HG03571 (cell line): ENCODE measurements around the gene AP4M1.
"Not testable (repeated sequence)": the region's sequence is repeated elsewhere in the genome, so short reads cannot be mapped to it uniquely, and the experiment has no call there.

Experiments used
- ATAC-seq: cut with Tn5 transposase; IDR thresholded peaks from one replicate; pipeline ENCODE4 v1.9.1; 2021; ENCODE audit not compliant: unreplicated experiment

The AP4M1 gene

DNA sequence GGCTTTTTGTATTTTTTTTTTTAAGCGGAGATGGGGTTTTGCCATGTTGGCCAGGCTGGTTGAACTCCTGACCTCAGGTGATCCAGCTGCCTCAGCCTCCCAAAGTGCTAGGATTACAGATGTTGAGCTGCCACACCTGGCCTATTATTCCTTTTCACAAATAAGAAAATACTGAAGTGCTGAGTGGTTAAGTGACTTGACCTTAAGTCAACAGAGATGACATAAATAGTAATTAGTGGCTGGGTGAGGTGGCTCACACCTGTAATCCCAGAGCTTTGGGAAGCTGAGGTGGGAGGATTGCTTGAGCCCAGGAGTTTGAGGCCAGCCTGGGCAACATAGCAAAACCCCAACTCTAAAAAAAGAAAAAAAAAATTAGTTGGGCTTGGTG lies 28.8 kb downstream of the AP4M1 start:
- ATAC-seq = not testable (repeated sequence)

DNA sequence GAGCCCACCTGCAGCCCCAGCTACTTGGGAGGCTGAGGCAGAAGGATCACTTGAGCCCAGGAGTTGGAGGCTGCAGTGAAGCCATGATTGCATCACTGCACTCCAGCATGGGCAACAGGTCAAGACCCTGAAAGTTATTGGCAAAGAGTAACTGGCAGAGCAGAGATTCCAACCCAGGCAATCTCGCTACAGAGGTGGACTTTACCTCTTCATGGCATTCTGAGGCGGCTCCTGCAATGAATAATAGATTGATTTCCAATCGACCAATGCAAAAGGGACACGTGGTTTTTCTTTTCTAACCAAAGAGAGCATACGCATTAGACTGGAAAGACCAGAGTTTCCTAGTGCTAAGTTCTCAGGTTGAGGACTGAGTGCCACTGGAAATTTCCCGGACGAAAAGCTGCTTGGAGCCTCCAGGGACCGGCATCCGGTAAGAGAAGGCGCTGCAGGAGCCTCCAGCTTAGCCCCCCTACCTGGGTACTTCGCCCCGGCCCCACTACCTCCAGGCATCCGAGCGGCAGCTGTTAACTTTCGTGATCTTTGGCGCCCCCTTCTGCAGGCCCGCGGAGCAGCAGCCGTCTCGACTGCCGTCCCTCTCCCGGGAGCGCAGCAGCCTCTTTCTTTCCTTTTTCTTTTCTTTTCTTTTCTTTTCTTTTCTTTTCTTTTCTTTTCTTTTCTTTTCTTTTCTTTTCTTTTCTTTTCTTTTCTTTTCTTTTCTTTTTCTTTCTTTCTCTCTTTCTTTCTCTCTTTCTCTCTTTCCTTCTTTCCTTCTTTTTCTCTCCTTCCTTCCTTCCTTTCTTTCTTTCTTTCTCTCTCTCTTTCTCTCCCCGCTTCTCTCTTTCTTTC lies 29.4 kb downstream of the AP4M1 start:
- no peak for ATAC-seq

DNA sequence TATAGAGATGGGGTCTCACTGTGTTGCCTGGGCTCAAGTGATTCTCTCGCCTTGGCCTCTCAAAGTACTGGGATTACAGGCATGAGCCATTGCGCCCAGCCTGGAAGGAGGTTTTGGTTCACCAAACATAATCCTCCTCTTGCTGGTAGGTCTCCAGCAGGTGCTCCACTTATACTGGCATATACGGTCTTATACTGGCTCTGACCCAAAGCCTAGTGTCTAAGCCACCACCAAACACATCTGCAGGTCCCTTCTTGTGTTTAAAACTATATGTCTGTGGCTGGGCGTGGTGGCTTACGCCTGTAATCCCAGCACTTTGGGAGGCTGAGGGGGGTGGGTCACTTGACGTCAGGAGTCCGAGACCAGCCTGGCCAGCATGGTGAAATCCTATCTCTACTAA lies 30.7 kb downstream of the AP4M1 start:
- ATAC-seq = no peak

DNA sequence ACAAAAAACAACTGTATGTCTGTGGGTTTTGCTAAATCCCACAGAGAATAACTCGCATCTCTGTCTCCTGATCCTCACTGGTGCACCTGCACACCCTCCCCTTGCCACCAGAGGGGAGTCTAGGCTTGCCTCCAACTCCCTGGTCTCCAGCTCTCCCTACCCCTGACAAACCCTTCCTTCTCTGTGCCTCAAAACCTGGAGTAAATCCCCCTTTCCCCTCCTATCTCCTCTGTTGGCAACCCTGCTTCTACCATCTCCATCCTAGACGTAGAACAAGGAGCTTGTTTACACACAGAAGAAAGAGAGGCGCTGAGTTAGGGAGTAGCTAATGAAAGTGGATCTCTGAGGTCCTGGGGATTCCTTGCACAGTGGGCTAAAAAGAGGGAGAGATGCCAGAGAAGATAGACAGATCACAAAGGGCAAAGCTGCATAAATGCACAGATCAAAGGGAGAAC lies 31.3 kb downstream of the AP4M1 start:
- ATAC-seq = no peak

DNA sequence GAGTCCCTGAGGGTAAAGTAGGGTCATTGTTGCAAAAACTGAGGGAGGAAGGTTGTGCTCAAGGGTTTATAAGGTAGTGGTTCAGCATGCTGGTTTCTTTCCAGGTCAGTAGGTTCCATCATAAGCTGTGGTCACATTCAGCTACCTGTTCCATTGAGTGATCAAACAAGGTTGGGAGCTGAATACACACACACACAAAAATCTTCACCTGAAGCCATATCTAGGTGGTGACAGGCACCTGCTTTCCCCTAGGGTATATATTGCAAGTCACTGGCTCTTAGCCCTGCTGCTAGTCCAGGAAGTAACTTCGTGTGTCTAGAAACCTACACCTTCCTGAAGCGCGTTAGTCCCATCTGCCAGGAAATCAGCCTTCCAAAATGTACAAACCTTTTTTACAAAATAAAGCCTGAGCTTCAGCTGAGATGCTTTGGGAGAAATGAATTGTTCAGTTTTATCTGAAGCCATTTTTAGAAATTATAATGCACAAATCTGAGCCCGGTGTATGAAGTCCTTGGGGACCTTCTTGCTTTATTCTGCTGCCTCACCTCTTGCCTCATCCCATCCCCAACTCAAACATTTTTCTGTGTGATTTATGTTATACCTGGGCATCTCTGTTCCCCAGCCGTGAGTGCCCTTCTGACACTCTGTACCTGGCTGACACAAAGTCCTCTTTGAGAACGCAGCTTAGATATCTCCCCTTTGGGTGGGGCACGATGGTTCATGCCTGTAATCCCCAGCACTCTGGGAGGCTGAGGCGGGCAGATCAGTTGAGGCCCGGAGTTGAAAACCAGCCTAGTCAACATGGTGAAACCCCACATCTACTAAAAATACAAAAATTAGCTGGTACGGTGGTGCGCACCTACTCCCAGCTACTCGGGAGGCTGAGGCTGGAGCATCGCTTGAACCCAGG lies 36.7 kb downstream of the AP4M1 start:
- ATAC-seq = no peak

DNA sequence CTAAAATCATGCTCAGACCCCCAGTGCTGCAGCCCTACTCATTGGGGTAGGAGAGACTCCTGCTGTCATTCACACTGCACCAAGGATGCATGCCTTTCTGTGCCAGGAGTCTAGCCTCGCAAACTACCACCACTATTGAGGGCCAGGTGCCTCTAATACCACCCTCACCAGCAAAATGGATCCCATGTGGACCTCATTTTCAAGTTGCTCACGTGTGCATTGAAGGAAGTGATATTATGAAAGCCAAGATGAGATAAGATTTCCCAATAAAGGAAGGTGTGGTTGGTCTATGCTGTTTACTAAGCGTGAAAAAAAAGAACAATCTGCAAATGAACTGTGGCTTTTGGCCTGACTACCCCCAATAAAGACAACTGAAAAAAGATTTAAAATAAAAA lies 40.1 kb downstream of the AP4M1 start:
- ATAC-seq = no peak

DNA sequence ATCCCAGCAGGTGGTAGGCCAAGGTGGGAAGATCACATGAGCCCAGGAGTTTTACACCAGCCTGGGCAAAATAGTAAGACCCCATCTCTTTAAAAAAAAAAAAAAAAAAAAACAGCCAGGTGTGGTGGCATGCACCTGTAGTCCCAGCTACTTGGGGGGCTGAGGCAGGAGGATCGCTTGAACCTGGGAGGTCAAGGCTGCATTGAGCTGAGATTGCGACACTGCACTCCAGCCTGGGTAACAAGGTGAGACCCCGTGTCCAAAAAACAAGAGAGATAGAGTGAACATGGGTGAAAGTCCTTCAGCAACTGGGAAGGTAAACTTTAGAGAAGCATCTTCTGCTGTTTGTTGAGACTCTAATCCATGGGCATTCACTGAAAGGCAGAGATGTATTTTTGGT lies 41.0 kb downstream of the AP4M1 start:
- no peak for ATAC-seq

DNA sequence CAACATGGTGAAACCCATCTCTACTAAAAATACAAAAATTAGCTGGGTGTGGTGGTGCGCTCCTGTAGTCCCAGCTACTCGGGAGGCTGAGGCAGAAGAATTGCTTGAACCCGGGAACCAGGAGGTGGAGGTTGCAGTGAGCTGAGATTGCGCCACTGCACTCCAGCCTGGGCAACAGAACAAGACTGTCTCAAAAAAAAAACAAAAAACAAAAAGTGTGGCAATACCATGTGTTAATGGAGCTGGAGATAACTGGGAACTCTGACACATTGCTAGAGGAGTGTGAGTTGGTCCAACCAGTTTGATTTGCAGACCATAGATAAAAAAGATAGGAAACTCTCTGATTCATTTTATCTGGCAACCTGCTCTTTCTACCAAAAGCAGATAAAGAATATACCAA lies 44.9 kb downstream of the AP4M1 start:
- ATAC-seq = not testable (repeated sequence)

DNA sequence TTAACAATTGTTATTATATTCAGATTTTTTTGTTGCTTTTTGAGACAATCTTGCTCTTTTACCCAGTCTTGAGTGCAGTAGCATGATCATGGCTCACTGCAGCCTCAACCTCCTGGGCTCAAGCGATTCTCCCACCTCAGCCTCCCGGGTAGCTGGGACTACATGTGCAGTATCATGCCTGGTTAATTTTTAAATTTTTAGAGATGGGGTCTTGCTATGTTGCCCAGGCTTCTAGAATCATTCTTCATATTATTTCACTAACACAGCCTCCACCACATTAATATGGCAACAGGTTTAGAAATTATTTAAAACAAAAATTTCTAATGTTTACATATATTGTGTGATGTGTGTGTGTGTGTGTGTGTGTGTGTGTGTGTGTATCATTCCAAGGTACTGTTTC lies 45.8 kb downstream of the AP4M1 start:
- ATAC-seq = no peak

DNA sequence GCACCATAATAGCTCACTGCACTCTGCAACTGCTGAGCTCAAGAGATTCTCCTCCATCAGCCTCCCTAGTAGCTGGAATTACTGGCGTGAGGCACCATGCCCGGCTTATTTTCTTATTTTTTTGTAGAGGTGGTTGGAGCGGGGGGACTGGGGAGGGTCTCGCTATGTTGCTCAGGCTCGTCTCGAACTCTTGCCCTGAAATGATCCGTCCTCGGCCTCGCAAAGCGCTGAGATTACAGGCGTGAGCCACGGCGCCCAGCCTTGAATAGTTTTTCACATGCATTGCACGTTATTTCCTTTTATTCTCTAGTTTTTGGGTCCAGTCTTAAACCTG lies 46.7 kb downstream of the AP4M1 start:
- ATAC-seq = no peak

DNA sequence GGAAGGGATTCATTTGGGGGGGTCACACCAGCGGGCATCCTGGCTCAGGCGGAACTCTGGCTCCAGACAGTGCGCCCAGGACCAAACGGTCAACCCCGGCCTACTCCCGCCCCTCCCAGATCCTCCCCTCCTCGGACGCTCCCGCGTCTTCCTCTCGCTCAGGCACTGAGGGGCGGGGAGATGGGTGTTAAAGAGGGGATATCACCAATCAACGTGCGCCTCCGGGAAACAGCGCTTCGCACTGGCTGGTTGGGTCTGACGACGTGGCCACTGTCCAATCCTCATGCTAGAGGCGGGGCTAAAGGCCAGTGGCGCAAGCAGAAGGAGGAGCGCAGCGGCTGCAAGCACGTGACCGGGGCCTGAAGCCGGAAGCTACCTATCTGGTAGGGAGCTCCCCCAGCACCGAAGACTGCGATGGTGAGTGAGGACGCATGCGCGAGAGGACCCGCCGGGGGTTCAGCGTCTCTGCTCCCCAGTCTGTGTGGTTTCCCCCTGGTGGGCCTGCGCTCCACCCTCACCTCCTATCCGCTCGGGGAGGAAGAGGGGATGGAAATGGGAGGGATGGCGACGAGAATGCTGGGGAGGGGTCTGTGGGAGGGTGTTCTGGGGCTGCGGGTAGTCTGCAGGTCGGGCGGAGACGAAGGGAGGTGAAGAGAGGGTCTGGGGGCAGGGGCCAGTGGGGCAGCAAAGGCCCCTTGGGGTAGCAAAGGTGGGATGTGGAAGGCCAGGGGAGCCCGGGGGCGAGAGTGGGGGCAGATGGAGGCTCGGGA lies 47.3 kb downstream of the AP4M1 start, which contains the start of gene LAMTOR4:
TSS of gene LAMTOR4 (plus strand) at position 360 of the 770 bp plus-strand sequence. CDS start at position 415, 55 bp downstream.
- ATAC-seq = peak; percentile 98

DNA sequence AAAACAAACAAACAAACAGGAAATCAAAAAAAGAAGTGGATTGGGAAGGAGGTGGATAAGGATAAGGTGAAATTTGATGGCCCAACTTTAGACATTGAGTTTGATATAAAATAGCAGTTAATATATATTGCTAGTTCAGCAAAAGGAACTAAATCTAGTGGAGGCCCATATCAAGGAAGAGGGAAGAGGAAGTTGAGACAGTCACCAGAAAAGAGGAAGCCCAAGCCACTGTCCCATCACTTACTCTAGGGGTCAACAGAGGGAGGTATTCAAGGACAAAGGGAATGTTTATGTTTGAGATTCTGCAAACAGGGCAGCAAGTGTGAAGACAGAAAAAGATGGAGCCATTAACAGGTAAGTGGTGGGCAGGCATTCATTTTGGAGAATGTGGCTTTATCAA lies 51.0 kb downstream of the AP4M1 start:
- ATAC-seq = no peak

DNA sequence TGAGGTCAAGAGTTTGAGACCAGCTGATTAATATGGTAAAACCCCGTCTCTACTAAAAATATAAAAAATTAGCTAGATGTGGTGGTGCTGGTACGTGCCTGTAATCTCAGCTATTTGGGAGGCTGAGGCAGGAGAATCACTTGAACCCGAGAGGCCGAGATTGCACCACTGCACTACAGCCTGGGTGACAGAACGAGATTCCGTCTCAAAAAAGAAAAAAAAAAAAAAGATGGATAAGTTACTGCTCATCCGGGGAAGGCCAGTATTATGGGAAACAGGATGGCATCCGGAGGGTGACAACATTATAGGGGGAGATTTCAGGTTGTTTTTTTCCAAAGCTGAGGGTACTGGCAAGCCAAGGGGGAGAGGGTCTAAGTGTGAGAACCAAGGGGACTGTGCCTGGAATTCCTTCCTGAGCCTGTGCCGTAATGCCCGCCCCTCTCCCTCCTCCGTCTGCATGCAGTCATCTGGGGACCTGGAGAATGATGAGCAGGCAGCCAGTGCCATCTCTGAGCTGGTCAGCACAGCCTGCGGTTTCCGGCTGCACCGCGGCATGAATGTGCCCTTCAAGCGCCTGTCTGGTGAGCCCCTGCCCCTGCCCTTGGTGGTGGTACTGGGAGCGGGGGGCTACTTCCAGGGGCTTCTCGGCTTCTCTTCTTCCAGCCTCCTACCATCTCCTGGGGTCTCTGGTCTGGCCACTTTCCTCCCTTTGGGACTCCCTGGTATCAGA lies 51.7 kb downstream of the AP4M1 start:
- no peak for ATAC-seq

DNA sequence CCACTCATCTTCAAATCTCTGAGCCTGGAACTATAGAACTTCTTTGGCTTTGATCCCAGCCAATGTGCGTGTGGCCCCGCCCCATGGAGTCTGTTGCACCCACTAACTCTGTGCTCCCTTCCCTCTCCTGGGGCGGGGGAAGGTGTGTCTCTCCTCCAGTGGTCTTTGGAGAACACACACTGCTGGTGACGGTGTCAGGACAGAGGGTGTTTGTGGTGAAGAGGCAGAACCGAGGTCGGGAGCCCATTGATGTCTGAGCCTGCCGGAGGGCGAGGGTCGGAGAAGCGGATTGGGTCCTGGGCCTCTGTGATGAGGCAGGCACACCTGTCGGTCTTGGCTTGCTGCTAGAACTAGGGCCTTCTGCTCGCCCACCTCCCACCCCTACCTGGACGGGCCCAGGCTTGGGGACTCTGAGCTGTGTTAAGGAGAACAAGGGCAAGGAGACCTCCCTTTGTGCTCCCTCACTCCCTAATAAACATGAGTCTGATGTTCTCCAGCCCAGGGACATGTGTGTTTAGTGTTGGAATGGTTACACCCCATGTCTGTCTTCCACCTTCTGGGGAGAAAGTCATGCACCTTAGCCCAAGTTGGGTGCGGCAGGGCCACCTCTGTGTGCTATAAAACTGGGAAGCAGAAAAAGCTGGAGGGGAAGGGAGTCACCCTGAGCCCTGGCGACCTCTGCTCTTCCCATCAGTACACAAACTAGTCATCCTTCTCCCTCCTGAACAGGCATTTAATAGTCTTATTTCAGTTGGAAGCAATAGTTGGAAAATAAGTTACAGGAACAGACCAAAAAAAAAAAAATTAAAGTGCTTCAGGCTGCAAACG lies 52.5 kb downstream of the AP4M1 start:
- ATAC-seq = no peak

DNA sequence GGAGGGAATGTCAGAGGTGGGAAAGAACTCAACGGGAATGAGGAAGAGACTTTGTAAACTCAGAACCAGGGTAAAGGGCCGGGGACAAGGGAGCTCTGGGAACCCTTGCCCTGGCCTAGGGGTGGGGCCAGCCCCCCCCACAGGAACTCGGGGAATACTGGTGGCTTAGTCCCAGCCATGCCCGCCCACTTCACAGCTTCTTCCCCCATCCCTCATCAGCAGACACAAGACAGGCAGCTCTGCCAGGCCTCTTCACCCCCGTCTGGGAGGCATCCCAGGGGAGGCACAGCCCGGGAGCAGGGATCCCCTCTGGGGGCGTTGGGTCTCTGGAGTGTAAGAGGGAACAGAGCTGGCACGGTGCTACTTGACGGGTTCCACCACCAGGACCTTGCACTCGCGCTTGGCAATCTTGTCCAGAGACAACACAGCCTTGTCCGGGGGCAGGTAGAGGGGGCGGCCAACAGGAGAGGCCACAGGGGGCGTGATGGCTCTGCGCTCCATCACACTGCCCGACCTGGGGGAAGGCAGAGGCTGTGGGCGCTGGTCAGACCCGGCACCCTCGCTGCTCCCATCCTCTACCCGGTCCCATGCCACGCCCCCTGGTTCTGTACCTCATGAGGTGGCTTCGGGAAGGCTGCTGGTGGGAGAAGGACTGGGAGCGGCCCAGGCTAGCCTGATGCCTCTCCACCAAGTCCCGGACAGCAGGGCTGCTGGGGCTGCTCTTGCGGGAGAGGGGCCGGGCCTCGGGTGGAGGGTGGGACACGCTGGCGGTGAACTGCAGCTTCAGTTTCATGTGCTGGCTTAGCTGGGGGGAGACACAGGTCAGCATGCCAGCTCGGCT lies 53.4 kb downstream of the AP4M1 start:
- no peak for ATAC-seq

DNA sequence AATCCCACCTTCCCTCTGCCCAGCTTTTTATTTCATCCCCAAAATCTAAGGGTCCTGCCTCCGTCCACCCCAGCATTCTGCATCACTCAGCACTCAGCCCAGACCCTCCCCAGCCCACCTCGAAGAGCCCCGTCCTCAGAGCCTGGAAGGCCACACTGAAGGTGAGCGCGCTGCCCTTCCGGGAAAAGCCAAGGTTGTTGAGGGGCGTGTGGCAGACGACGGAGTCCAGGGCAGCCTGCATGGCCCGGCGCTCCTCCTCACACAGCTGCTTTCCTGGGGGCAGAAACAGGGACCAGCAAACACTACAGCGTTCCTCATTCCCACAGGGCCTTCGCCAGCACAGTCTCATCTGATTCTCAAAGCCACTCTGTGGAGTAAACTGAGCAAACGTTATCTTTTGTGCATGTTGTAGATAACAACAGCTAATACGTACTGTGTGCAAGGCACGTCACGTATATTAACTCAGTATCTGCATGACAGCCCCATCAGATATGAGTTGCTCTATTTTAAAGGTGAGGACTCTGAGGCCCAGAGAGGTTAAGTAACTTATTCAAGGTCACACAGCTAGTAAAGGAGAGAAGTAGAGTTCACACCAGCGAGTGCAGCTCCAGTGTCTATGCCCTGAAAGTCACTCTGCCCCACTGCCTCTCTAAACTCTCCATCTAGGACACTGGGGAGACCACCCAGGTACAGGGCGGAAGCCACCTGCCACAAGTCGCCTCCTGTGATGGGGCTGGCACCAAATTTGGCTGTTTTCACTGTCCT lies 54.3 kb downstream of the AP4M1 start:
- ATAC-seq = no peak

DNA sequence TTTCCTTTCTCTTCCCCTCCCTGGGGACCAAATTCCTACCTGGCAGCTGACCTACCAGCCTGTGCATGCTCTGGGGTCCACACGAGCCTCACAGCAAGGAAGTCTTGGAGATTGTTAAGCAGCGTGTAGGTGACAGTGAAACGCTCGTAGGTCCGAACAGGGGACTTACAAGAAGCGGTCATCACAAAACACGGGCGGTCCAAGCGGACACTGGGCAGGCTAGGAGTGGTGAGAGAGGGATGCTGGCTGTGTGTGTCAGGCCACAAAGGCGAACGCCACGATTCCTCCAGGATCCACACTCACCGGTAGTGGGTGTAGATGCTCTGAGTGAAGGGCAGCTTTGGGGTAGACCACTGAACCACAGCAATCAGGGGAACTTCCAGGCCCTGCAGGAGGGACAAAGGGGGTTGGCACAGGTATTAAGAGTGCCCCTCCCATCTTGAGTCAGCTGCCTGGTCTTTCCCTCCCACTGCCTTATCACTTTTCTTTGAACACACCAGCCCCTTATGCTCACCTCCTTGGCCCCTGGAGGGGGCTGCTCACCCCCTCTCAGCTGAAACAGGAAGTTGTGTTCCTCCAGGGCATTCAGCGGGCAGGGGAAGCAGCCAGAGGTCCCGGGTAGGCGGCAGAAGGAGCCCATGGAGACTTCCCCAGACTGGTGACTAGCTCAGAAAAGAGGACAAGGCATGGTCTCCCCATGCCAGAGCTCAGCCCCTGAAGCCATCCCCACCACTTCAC lies 55.1 kb downstream of the AP4M1 start:
- no peak for ATAC-seq

DNA sequence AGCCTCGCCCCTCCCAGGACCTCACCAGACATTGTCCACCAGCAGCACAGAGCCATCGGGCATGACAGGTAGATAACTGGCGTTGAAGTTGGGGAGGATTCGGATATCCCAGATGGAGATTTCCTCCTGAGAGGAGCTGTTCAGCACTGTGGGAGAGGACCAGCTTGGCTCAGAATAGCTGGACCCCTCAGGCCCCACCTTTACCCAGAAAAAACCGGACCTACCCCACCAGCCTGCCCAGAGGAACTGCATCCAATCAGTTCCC lies 55.6 kb downstream of the AP4M1 start:
- no peak for ATAC-seq
